Measurements from ENCODE around the gene TMEM123. TPM values are rescaled to one million over a fixed set of nuclear protein-coding genes. Genes with fewer than 3 reads are reported as not detected.
A peak's percentile ranks its signal among the peaks of the same experiment; 100 is the strongest.

Gene TMEM123
- total RNA-seq, 1 experiment from 2014 or later, result 116 TPM

GRCh38 chr11:102430158-102430836 lies 22.3 kb downstream of the TMEM123 start:
- ATAC-seq (peak; percentile 30), DNase-seq (ENCODE audit: low spot score) (no peak)
- ChIA-PET POLR2A (no interaction called here), CTCF (interaction anchor here (1.5 kb wide), 1 partner anchor 236 kb away, joined by 5 read pairs; no protein-coding TSS in a partner anchor)
- peaks cover 49% of the 10 kb centered on the region for H3K36me3 Mint-ChIP-seq
- H3K27ac Mint-ChIP-seq, result peak overlapping the region; percentile 33; the same call in 1 of the 2 replicates
- H3K4me1 Mint-ChIP-seq, result peaks cover 32% of the 10 kb centered on the region
- TF ChIP-seq ZNF425 (CRISPR knock-in tag; conservative IDR thresholded peaks at IDR 0.05), result no peak
- TF ChIP-seq JAZF1 (CRISPR knock-in tag; IDR thresholded peaks at IDR 0.05), result no peak
- TF ChIP-seq SOX15 (CRISPR knock-in tag; IDR thresholded peaks at IDR 0.05), result no peak
- no peak for TF ChIP-seq ZMAT4 (CRISPR knock-in tag; IDR thresholded peaks at IDR 0.05)
- no peak for TF ChIP-seq NFATC4 (CRISPR knock-in tag; IDR thresholded peaks at IDR 0.05)
- no peak for TF ChIP-seq CTCF (IDR thresholded peaks at IDR 0.05)
- TF ChIP-seq SMAD3 (CRISPR knock-in tag; IDR thresholded peaks at IDR 0.05; ENCODE audit: borderline replicate concordance), result no peak
- TF ChIP-seq ZNF671 (CRISPR knock-in tag; IDR thresholded peaks at IDR 0.05), result no peak
- TF ChIP-seq MAX (CRISPR knock-in tag; IDR thresholded peaks at IDR 0.05), result no peak
- TF ChIP-seq E2F1 (CRISPR knock-in tag; IDR thresholded peaks at IDR 0.05), result no peak
- no peak for TF ChIP-seq CREB1 (CRISPR knock-in tag; IDR thresholded peaks at IDR 0.05)
- no peak for TF ChIP-seq NFYB (CRISPR knock-in tag; conservative IDR thresholded peaks at IDR 0.05; ENCODE audit: low read depth)
- no peak for TF ChIP-seq HMGXB4 (CRISPR knock-in tag; IDR thresholded peaks at IDR 0.05)
- no peak for TF ChIP-seq ZNF423 (CRISPR knock-in tag; IDR thresholded peaks at IDR 0.05)
- TF ChIP-seq ZNF317 (CRISPR knock-in tag; IDR thresholded peaks at IDR 0.05; ENCODE audit: borderline replicate concordance, low read depth), result no peak
- TF ChIP-seq STAT6 (CRISPR knock-in tag; conservative IDR thresholded peaks at IDR 0.05; ENCODE audit: low read depth), result no peak
- no peaks in the 10 kb centered on the region; the same call in none of the 2 replicates for H3K27me3 Mint-ChIP-seq (ENCODE audit: low read depth)
- H3K4me3 Mint-ChIP-seq, result no peak overlapping the region
- peaks cover 38% of the 10 kb centered on the region for H3K9me3 Mint-ChIP-seq
